ENCODE results near the gene PPP2R5E. TPM values are rescaled to one million over a fixed set of nuclear protein-coding genes. Genes with fewer than 3 reads are reported as not detected.

PPP2R5E gene
- total and polyA plus RNA-seq, 2 experiments from 2014 or later: 21.8 to 31.8 TPM

DNA sequence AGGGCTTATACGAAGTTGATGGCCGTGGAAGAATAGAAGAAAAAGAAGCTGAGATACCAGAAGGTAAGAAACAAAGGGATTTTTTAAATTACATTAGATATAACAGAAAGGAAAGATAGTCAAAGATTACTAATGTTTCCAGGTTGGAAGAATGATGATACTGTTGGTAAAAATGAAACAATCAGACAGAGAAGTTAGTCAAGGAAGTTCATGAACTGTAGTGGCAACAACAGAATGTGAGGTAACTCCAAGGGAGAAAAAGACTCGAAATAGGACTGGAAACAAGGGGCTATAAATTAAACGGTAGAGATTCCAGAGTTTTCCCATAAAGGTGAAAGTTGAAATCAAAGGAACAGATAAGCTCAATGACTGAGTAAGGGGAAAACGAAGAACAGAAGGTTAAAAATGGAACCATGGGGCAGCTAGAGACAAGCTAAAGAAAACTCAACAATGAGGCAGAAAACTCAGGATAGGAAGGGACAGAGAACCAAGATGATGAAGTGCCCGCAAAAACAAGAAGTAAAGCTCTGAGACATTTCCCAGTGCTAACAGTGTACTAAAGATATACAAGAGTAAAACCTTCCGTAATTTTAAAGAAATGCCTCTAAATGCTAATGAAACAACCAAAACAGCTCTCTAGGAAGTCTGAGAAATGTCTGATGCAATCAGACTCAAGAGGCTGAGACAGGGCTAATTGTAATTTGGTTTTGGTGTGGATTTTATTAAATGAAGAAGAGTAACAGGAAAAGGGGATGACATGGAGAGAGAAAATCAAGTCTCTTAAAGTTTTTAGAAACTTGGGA is 70.0 kb downstream of the PPP2R5E start:
- 89 to 91% methylated on average over 7 of the region's 7 CpGs for WGBS, 2 experiments (ENCODE audit: low coverage in 1 of 2, low lambda C conversion rate in 2 of 2, missing lambda C conversion rate in 2 of 2)
- no peak overlapping the region for H3K27ac ChIP-seq
- no peak overlapping the region for H3K9ac ChIP-seq
- H2AFZ ChIP-seq: no peak overlapping the region
- DNase-seq: no peak
- peaks cover 28% of the 10 kb centered on the region for H3K4me1 ChIP-seq (ENCODE audit: insufficient read depth)
- H3K9me2 ChIP-seq (ENCODE audit: insufficient read depth): no peaks in the 10 kb centered on the region
- TF ChIP-seq EZH2phosphoT487 (IDR thresholded peaks at IDR 0.05; ENCODE audit: insufficient read depth, low read depth) (no peak), EZH2 (IDR thresholded peaks at IDR 0.05; ENCODE audit: insufficient read depth, poor library complexity, severe bottlenecking) (no peak)
- in situ Hi-C loops (cut with MboI): no loop called here
- H3K9me3 ChIP-seq (ENCODE audit: low read depth): no peaks in the 10 kb centered on the region
- no peaks in the 10 kb centered on the region for H3K27me3 ChIP-seq (replicated peaks; ENCODE audit: insufficient read depth)
- peaks cover 99% of the 10 kb centered on the region for H3K79me2 ChIP-seq (ENCODE audit: insufficient read depth)
- no peaks in the 10 kb centered on the region for H3K36me3 ChIP-seq (ENCODE audit: low read depth)
- peaks cover 11% of the 10 kb centered on the region for H4K20me1 ChIP-seq (ENCODE audit: insufficient read depth)
- peak overlapping the region; percentile 11 for H3K4me2 ChIP-seq (ENCODE audit: unreplicated experiment)
- peaks cover 8% of the 10 kb centered on the region for H3F3A ChIP-seq (ENCODE audit: insufficient read depth)
- no peak overlapping the region for H3K4me3 ChIP-seq

DNA sequence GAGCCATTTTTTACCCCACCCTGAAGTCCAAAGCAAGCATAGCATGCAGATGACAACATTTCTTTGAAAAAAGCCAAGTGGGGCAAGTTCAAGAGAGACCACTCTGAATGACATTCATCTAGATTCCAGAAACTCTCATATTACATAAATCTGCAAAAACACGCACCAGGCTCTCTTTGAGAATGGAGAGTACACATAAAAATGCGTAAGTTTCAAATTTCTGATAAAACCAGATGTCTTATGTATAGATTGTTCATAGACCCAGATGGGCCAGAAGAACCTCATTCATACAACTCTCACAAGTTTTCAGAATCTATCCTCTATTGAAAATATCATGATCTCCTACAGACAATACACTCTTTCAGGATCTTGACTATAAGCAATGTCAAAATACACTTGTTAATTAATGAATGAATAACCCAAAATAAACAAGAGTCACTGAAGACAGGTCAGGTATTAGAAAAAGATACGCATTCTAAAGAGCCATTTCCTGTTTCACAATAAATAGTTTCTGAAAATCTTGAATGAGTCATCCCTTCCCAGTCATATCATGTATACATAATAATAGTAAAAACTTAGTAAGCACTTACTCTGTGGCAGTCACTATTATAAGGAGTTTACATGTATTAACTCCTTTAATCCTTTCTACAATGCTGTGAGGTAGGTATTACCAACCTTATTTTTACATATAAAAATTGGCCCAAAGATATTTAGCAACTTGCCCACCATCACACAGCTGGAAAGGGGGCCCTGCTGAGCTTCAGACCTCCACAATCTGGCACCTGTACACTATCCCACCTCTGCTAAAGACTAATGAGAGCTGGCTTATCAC is 72.0 kb downstream of the PPP2R5E start:
- peaks cover 28% of the 10 kb centered on the region for H3K4me1 ChIP-seq (ENCODE audit: insufficient read depth)
- peak overlapping the region; percentile 13; the same call in 1 of the 2 replicates for H3K27ac ChIP-seq
- H4K20me1 ChIP-seq (ENCODE audit: insufficient read depth): peaks cover 11% of the 10 kb centered on the region
- in situ Hi-C loops (cut with MboI): no loop called here
- peaks cover 100% of the 10 kb centered on the region for H3K79me2 ChIP-seq (ENCODE audit: insufficient read depth)
- H3K4me3 ChIP-seq: no peak overlapping the region
- no peaks in the 10 kb centered on the region for H3K36me3 ChIP-seq (ENCODE audit: low read depth)
- no peak overlapping the region for H2AFZ ChIP-seq
- H3F3A ChIP-seq (ENCODE audit: insufficient read depth): peaks cover 8% of the 10 kb centered on the region
- no peaks in the 10 kb centered on the region for H3K27me3 ChIP-seq (replicated peaks; ENCODE audit: insufficient read depth)
- H3K4me2 ChIP-seq (ENCODE audit: unreplicated experiment): peak overlapping the region; percentile 39
- no peaks in the 10 kb centered on the region for H3K9me2 ChIP-seq (ENCODE audit: insufficient read depth)
- TF ChIP-seq EZH2 (IDR thresholded peaks at IDR 0.05; ENCODE audit: insufficient read depth, poor library complexity, severe bottlenecking) (no peak), EZH2phosphoT487 (IDR thresholded peaks at IDR 0.05; ENCODE audit: insufficient read depth, low read depth) (no peak)
- 49 to 54% methylated on average over 3 of the region's 3 CpGs for WGBS, 2 experiments (ENCODE audit: low coverage in 1 of 2, low lambda C conversion rate in 2 of 2, missing lambda C conversion rate in 2 of 2)
- H3K9me3 ChIP-seq (ENCODE audit: low read depth): no peaks in the 10 kb centered on the region
- H3K9ac ChIP-seq: no peak overlapping the region
- peak; percentile 84 for DNase-seq

DNA sequence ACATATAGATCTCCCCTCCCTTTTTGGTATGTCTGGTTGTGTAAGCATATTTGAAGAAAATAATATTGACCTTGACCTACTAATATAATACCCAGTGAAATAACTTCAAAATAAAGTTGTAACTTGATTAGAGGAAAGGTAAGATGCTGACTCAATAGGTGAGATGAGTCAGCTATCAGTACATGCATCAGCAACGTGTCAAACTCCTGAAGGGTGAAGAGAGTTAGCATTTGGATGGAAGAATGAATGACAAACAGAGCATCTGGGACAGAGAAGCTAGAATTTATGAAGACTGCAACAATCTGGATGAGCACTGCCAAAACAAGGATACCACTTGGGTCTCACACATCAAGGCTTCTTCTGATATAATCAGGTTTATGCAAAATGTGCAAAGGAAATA is 74.9 kb downstream of the PPP2R5E start:
- Histone ChIP-seq H3K27me3 (replicated peaks; ENCODE audit: insufficient read depth) (no peaks in the 10 kb centered on the region), H3K79me2 (ENCODE audit: insufficient read depth) (peaks cover 100% of the 10 kb centered on the region), H3K36me3 (ENCODE audit: low read depth) (no peaks in the 10 kb centered on the region), H3K9me2 (ENCODE audit: insufficient read depth) (no peaks in the 10 kb centered on the region), H4K20me1 (ENCODE audit: insufficient read depth) (peaks cover 11% of the 10 kb centered on the region), H3K4me3 (no peak overlapping the region), H3K9ac (no peak overlapping the region), H2AFZ (no peak overlapping the region), H3K4me1 (ENCODE audit: insufficient read depth) (peaks cover 23% of the 10 kb centered on the region), H3K4me2 (ENCODE audit: unreplicated experiment) (no peak overlapping the region), H3F3A (ENCODE audit: insufficient read depth) (peaks cover 8% of the 10 kb centered on the region), H3K9me3 (ENCODE audit: low read depth) (no peaks in the 10 kb centered on the region), H3K27ac (no peak overlapping the region)
- in situ Hi-C loops (cut with MboI): no loop called here
- WGBS, 2 experiments (ENCODE audit: low coverage in 1 of 2, low lambda C conversion rate in 2 of 2, missing lambda C conversion rate in 2 of 2): 44 to 45% methylated on average over 1 of the region's 1 CpG
- no peak for TF ChIP-seq EZH2 (IDR thresholded peaks at IDR 0.05; ENCODE audit: insufficient read depth, poor library complexity, severe bottlenecking)
- no peak for TF ChIP-seq EZH2phosphoT487 (IDR thresholded peaks at IDR 0.05; ENCODE audit: insufficient read depth, low read depth)
- no peak for DNase-seq

DNA sequence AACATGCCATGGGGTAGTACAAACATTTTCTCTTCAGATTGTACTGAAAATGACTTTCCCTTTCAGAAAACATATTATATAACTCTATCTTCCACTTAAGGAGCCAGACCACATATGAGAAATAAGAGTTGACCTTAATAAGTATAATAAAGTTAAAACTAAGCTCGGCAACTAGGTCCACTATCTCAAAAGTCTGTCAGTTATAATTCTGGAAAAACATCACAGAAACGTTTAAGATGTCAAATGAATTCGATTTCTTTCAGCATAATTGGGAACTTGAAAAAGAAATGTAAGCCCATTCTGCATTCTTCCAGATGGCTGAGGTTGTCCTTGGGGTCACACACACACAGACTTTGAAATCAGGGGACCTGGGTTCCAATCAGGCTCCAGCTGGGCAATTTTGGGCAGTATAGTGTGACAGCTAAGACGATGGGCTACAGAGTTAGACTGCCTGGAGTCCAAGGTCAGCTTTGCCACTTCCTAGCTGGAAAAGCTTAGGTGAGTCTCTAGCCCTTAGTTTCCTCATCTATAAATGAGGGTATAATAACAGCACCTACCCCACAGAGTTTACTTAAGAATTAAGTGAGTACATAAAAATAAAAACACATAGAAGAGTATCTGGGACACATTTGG is 75.6 kb downstream of the PPP2R5E start:
- Histone ChIP-seq H3K9ac (no peak overlapping the region), H3K27me3 (replicated peaks; ENCODE audit: insufficient read depth) (no peaks in the 10 kb centered on the region), H4K20me1 (ENCODE audit: insufficient read depth) (peaks cover 11% of the 10 kb centered on the region), H3K36me3 (ENCODE audit: low read depth) (no peaks in the 10 kb centered on the region), H3K4me1 (ENCODE audit: insufficient read depth) (peaks cover 16% of the 10 kb centered on the region), H3K27ac (no peak overlapping the region), H3K79me2 (ENCODE audit: insufficient read depth) (peaks cover 100% of the 10 kb centered on the region), H3F3A (ENCODE audit: insufficient read depth) (peaks cover 8% of the 10 kb centered on the region), H3K9me3 (ENCODE audit: low read depth) (no peaks in the 10 kb centered on the region), H3K4me3 (no peak overlapping the region), H3K4me2 (ENCODE audit: unreplicated experiment) (no peak overlapping the region), H2AFZ (no peak overlapping the region), H3K9me2 (ENCODE audit: insufficient read depth) (no peaks in the 10 kb centered on the region)
- 57% methylated on average over 4 of the region's 4 CpGs for WGBS, 2 experiments (ENCODE audit: low coverage in 1 of 2, low lambda C conversion rate in 2 of 2, missing lambda C conversion rate in 2 of 2)
- in situ Hi-C loops (cut with MboI): no loop called here
- no peak for DNase-seq
- no peak for TF ChIP-seq EZH2phosphoT487 (IDR thresholded peaks at IDR 0.05; ENCODE audit: insufficient read depth, low read depth)
- TF ChIP-seq EZH2 (IDR thresholded peaks at IDR 0.05; ENCODE audit: insufficient read depth, poor library complexity, severe bottlenecking): no peak

Data from GM23248 (cell line).